SJCRH30 (cell line): ENCODE results near the gene CD3E. TPM values are rescaled to one million over a fixed set of nuclear protein-coding genes. Genes with fewer than 3 reads are reported as not detected.

Source experiments
- DNase-seq, 2 experiments: peaks; one replicate each; pipeline ENCODE4 v3.0.0-alpha.2; 2015 to 2020
- H3K27ac ChIP-seq: fragments of 250-450 bp; sonication (Bioruptor Pico); 2 replicates; pipeline ENCODE4 v1.5.1; 2020; ENCODE audit warnings: mild to moderate bottlenecking, moderate library complexity
- H3K27me3 ChIP-seq: fragments of 250-450 bp; sonication (Bioruptor Pico); 2 replicates; pipeline ENCODE4 v1.5.1; 2020; ENCODE audit warnings: mild to moderate bottlenecking, moderate library complexity
- H3K36me3 ChIP-seq: fragments of 250-450 bp; sonication (Bioruptor Pico); 2 replicates; pipeline ENCODE4 v1.5.1; 2020; ENCODE audit warnings: mild to moderate bottlenecking, moderate library complexity
- H3K4me1 ChIP-seq: fragments of 250-450 bp; sonication (Bioruptor Pico); 2 replicates; pipeline ENCODE4 v1.5.1; 2020; ENCODE audit warnings: mild to moderate bottlenecking, moderate library complexity
- H3K4me3 ChIP-seq: fragments of 250-450 bp; sonication (Bioruptor Pico); 2 replicates; pipeline ENCODE4 v1.5.1; 2020; ENCODE audit warnings: mild to moderate bottlenecking, moderate library complexity
- H3K9me3 ChIP-seq: fragments of 250-450 bp; sonication (Bioruptor Pico); replicated peaks from 2 replicates; pipeline ENCODE4 v1.5.1; 2020; ENCODE audit warnings: mild to moderate bottlenecking, moderate library complexity
- total RNA-seq: library from RNA; depleted of rRNA; stranded (reverse); fragments of >200 nt; shearing (Covaris generic); gene quantifications from 2 replicates; pipeline ENCODE4 v1.2.3, GENCODE V29; 2014

CD3E gene
- total RNA-seq, 1 experiment from 2014 or later: not detected

DNA sequence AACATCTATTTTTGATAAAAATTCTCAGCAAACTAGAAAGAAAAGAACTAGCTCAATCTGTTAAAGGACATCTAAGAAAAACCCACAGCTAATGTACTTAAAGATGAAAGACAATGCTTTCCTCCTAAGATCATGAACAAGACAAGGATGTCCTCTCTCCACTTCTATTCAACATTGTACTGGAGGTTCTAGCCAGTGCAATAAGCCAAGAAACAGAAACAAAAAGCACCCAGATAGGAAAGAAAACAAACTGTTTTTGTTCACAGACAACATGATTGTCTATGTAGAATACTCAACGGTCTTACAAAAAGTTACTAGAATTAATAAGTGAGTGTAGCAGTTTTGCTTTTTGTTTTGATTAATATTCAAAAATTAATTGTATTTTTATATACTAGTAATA, 30.2 kb downstream of the CD3E start:
- Histone ChIP-seq H3K27me3 (no peaks in the 10 kb centered on the region), H3K4me3 (no peak overlapping the region), H3K9me3 (no peaks in the 10 kb centered on the region), H3K36me3 (no peaks in the 10 kb centered on the region), H3K27ac (no peak overlapping the region), H3K4me1 (no peaks in the 10 kb centered on the region)
- no peak for DNase-seq

GRCh38 chr11:118338637-118339061, 34.1 kb downstream of the CD3E start:
- Histone ChIP-seq H3K27me3 (no peaks in the 10 kb centered on the region), H3K9me3 (no peaks in the 10 kb centered on the region), H3K27ac (no peak overlapping the region), H3K4me3 (no peak overlapping the region), H3K4me1 (no peaks in the 10 kb centered on the region), H3K36me3 (no peaks in the 10 kb centered on the region)
- DNase-seq: no peak

- no peaks in the 10 kb centered on the region for H3K4me1 ChIP-seq
- no peaks in the 10 kb centered on the region for H3K9me3 ChIP-seq
- no peaks in the 10 kb centered on the region for H3K36me3 ChIP-seq
- DNase-seq: no peak
- H3K27ac ChIP-seq: no peak overlapping the region
- no peak overlapping the region for H3K4me3 ChIP-seq
- H3K27me3 ChIP-seq: no peaks in the 10 kb centered on the region
Measured at GRCh38 chr11:118339281-118339961, 34.9 kb downstream of the CD3E start.

GRCh38 chr11:118340449-118340848, 35.9 kb downstream of the CD3E start:
- H3K9me3 ChIP-seq: no peaks in the 10 kb centered on the region
- H3K36me3 ChIP-seq: no peaks in the 10 kb centered on the region
- DNase-seq: no peak
- H3K4me3 ChIP-seq: no peak overlapping the region
- H3K27me3 ChIP-seq: no peaks in the 10 kb centered on the region
- H3K27ac ChIP-seq: no peak overlapping the region
- no peaks in the 10 kb centered on the region for H3K4me1 ChIP-seq

- H3K27me3 ChIP-seq: no peaks in the 10 kb centered on the region
- H3K36me3 ChIP-seq: no peaks in the 10 kb centered on the region
- no peaks in the 10 kb centered on the region for H3K9me3 ChIP-seq
- H3K4me1 ChIP-seq: no peaks in the 10 kb centered on the region
- no peak overlapping the region for H3K27ac ChIP-seq
- DNase-seq: no peak
- H3K4me3 ChIP-seq: no peak overlapping the region
Measured at GRCh38 chr11:118341261-118341660, 36.7 kb downstream of the CD3E start.

DNA sequence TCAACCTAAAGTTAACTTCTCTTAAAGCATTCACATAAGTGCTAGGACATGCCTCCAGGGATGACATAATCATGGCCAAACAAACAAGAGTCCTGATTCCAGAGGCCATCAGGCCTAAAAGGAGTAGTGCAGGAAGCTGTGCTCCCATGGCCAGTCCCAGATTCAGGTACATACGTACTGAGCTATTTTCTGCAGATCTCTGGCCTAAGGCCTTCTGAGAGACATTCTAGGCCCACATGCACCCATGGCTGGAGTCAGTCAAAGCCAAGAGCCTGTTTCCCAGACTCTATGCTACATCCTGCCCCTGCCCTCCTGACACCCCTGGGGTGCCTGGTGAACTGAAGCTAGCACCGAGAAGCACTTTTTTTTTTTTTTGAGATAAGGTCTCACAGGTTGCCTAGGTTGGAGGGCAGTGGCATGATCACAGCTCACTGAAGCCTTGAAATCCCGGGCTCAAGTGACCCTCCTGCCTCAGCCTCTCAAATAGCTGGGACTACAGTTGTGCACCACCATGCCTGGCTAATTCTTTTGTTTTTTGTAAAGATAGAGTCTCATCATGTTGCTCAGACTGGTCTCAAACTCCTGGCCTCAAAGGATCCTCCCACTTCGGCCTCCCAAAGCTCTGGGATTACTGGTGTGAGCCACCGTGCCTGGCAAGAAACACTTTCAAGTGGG, 37.4 kb downstream of the CD3E start:
- DNase-seq: no peak
- Histone ChIP-seq H3K27me3 (no peaks in the 10 kb centered on the region), H3K9me3 (no peaks in the 10 kb centered on the region), H3K4me1 (no peaks in the 10 kb centered on the region), H3K27ac (no peak overlapping the region), H3K36me3 (no peaks in the 10 kb centered on the region), H3K4me3 (no peak overlapping the region)

DNA sequence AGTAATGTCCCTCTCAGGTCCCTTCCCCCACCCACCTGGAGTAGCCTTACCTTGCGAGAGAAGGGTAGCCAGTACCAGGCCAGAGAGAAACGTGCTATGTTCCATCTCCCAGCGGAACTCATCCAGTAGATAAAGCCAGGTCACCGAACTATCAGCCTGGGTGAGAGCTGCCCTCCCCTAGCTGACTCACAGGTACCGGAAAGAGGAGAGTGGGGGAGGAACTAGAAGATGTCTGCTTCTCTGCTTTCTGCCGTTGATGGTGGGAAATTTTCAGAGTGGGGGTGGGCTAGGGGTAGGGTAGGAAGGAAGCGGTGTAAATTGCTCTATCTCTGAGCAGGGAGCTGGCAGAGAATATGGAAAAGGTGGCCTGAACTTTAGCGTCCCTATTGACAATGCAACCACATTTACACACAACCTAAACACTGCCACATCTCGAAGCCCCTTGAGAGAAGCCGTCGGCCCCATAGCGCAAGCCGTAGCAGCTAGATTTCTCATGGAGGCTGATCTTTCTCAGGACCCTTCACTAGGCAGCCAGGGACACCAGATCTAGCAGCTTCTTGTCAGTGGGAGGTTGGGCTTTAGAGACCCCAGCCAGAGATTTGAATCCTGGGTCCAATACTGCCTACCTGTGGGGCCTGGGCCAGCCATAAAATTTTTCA, 38.1 kb downstream of the CD3E start, which contains the start of gene CD3D:
Gene CD3D (minus strand): TSS at position 203 of the 659 bp plus-strand sequence. CDS start 98 bp downstream, at position 105.
- Histone ChIP-seq H3K4me1 (no peaks in the 10 kb centered on the region), H3K27ac (no peak within 1 kb of the TSS), H3K9me3 (no peaks in the 10 kb centered on the region), H3K4me3 (no peak within 1 kb of the TSS), H3K36me3 (no peaks in the 10 kb centered on the region), H3K27me3 (no peaks in the 10 kb centered on the region)
- no peak for DNase-seq

DNA sequence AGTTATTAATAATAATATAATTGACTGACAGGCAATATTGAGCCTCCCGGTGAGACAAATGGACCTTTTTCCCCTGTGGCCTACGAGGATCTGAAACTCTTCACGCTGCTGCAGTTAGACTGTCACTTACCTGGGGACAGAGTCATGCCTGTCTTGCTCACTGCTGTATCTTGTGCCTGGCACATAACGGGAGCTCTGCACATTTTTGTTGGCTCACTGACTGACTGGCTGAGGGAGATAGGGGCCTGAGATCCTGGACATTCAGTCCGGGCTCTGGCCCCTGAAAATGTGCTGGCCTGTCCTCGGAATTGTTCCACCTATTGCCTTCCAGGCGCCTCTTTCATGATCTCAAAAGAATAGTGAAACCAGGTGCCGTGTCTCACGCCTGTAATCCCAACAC, 38.7 kb downstream of the CD3E start:
- Histone ChIP-seq H3K9me3 (no peaks in the 10 kb centered on the region), H3K27me3 (no peaks in the 10 kb centered on the region), H3K36me3 (no peaks in the 10 kb centered on the region), H3K27ac (no peak overlapping the region), H3K4me1 (no peaks in the 10 kb centered on the region), H3K4me3 (no peak overlapping the region)
- DNase-seq: no peak

DNA sequence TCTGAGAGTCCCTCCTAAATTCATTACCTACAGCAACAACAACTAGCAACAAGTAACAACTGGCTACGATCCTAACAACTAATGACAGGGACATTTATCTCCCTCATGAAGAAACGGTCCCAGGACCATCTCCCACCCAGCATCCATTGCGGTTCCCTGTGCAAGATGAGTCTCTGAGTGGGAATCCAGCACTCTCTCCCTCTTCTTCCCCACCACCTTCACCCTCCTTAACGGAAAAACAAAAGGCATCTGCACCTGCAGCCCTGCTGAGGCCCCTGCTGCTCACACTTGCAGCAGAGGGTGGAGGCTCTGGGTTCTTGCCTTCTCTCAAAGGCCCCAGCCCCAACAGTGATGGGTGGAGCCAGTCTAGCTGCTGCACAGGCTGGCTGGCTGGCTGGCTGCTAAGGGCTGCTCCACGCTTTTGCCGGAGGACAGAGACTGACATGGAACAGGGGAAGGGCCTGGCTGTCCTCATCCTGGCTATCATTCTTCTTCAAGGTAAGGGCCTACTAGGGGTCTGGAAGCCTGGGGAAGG, 39.5 kb downstream of the CD3E start, which contains the start of gene CD3G:
Gene CD3G (plus strand): TSS at position 364 of the 535 bp plus-strand sequence. CDS start 80 bp downstream, at position 444.
- DNase-seq: no peak
- H3K4me3 ChIP-seq: no peak within 1 kb of the TSS
- no peaks in the 10 kb centered on the region for H3K36me3 ChIP-seq
- H3K27ac ChIP-seq: no peak within 1 kb of the TSS
- no peaks in the 10 kb centered on the region for H3K4me1 ChIP-seq
- H3K9me3 ChIP-seq: no peaks in the 10 kb centered on the region
- H3K27me3 ChIP-seq: no peaks in the 10 kb centered on the region

GRCh38 chr11:118349475-118349874, 44.9 kb downstream of the CD3E start:
- H3K9me3 ChIP-seq: no peaks in the 10 kb centered on the region
- no peak for DNase-seq
- no peak overlapping the region for H3K27ac ChIP-seq
- no peak overlapping the region for H3K4me3 ChIP-seq
- no peaks in the 10 kb centered on the region for H3K36me3 ChIP-seq
- no peaks in the 10 kb centered on the region for H3K27me3 ChIP-seq
- H3K4me1 ChIP-seq: no peaks in the 10 kb centered on the region

GRCh38 chr11:118353084-118353710, 48.7 kb downstream of the CD3E start:
- Histone ChIP-seq H3K4me3 (no peak overlapping the region), H3K36me3 (no peaks in the 10 kb centered on the region), H3K9me3 (no peaks in the 10 kb centered on the region), H3K4me1 (no peaks in the 10 kb centered on the region), H3K27me3 (no peaks in the 10 kb centered on the region), H3K27ac (no peak overlapping the region)
- DNase-seq: peak in 1 of 2 experiments; percentile 40

DNA sequence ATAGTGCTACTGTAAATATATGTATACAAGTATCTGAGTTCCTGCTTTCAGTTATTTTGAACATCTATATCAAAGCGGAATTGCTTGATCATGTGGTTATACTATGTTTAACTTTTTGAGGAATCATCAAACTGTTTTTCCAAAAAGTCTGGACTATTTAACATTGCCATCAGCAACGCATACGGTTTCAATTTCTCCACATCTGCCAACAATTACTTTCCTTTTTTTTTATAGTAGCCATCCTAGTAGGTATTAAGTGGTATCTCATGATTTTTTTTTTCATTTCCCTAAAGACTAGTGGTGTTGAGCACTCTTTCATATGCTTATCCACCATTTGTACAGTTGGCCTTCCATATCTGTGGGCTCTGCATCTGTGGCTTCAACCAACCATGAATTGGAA, 53.5 kb downstream of the CD3E start:
- H3K9me3 ChIP-seq: no peaks in the 10 kb centered on the region
- H3K27ac ChIP-seq: no peak overlapping the region

GRCh38 chr11:118359295-118359958, 54.9 kb downstream of the CD3E start, which contains the start of gene UBE4A:
UBE4A (plus strand) TSS chr11:118359600; CDS start chr11:118365081, 5,481 bp downstream.
- Histone ChIP-seq H3K9me3 (no peaks in the 10 kb centered on the region), H3K36me3 (no peaks in the 10 kb centered on the region), H3K27ac (peak within 1 kb of the TSS; percentile 34; the same call in 1 of the 2 replicates), H3K27me3 (no peaks in the 10 kb centered on the region), H3K4me1 (no peaks in the 10 kb centered on the region), H3K4me3 (peak within 1 kb of the TSS; percentile 83)
- DNase-seq: peak; percentile 92 to 94

More for the DNA sequence above, 53.5 kb downstream of the CD3E start:
- H3K27me3 ChIP-seq: no peaks in the 10 kb centered on the region
- DNase-seq: no peak
- no peaks in the 10 kb centered on the region for H3K36me3 ChIP-seq
- H3K4me1 ChIP-seq: no peaks in the 10 kb centered on the region
- no peak overlapping the region for H3K4me3 ChIP-seq
